ENCODE data around the gene CD82.
A peak's percentile ranks its signal among the peaks of the same experiment; 100 is the strongest.

The CD82 gene

GRCh38 chr11:44531636-44532035 is 33.8 kb upstream of the CD82 start:
- TF ChIP-seq CTCF (IDR thresholded peaks at IDR 0.05), result no peak
- no peak for DNase-seq
- H3K36me3 Mint-ChIP-seq (ENCODE audit: low read depth), result no peaks in the 10 kb centered on the region
- peaks cover 21% of the 10 kb centered on the region for H3K27me3 Mint-ChIP-seq (ENCODE audit: low read depth, poor library complexity)
- no peak overlapping the region for H3K4me3 Mint-ChIP-seq
- H3K9me3 Mint-ChIP-seq, result no peaks in the 10 kb centered on the region
- H3K4me1 Mint-ChIP-seq, result peaks cover 65% of the 10 kb centered on the region
- no peak overlapping the region for H3K27ac Mint-ChIP-seq

- H3K4me1 Mint-ChIP-seq, result peaks cover 60% of the 10 kb centered on the region
- no peak overlapping the region for H3K27ac Mint-ChIP-seq
- no peaks in the 10 kb centered on the region for H3K9me3 Mint-ChIP-seq
- no peak for DNase-seq
- no peak overlapping the region for H3K4me3 Mint-ChIP-seq
- H3K27me3 Mint-ChIP-seq (ENCODE audit: low read depth, poor library complexity), result peaks cover 21% of the 10 kb centered on the region
- no peaks in the 10 kb centered on the region for H3K36me3 Mint-ChIP-seq (ENCODE audit: low read depth)
- no peak for TF ChIP-seq CTCF (IDR thresholded peaks at IDR 0.05)
These were observed 32.7 kb upstream of the CD82 start for GRCh38 chr11:44532809-44533208.

- no peak for TF ChIP-seq CTCF (IDR thresholded peaks at IDR 0.05)
- H3K4me3 Mint-ChIP-seq, result no peak overlapping the region
- no peaks in the 10 kb centered on the region for H3K9me3 Mint-ChIP-seq
- H3K27me3 Mint-ChIP-seq (ENCODE audit: low read depth, poor library complexity), result peaks cover 25% of the 10 kb centered on the region
- H3K4me1 Mint-ChIP-seq, result peaks cover 58% of the 10 kb centered on the region
- H3K27ac Mint-ChIP-seq, result no peak overlapping the region
- no peaks in the 10 kb centered on the region for H3K36me3 Mint-ChIP-seq (ENCODE audit: low read depth)
- no peak for DNase-seq
These were observed 31.3 kb upstream of the CD82 start for GRCh38 chr11:44533921-44534711.

GRCh38 chr11:44535191-44535980 is 30.1 kb upstream of the CD82 start:
- Mint-ChIP-seq H3K27ac (peak overlapping the region; percentile 87), H3K4me3 (no peak overlapping the region), H3K27me3 (ENCODE audit: low read depth, poor library complexity) (peaks cover 22% of the 10 kb centered on the region), H3K36me3 (ENCODE audit: low read depth) (no peaks in the 10 kb centered on the region), H3K4me1 (peaks cover 47% of the 10 kb centered on the region), H3K9me3 (no peaks in the 10 kb centered on the region)
- no peak for DNase-seq
- TF ChIP-seq CTCF (IDR thresholded peaks at IDR 0.05), result no peak

- no peak for DNase-seq
- Mint-ChIP-seq H3K27ac (no peak overlapping the region), H3K4me1 (peaks cover 36% of the 10 kb centered on the region), H3K9me3 (no peaks in the 10 kb centered on the region), H3K4me3 (no peak overlapping the region), H3K27me3 (ENCODE audit: low read depth, poor library complexity) (peaks cover 17% of the 10 kb centered on the region), H3K36me3 (ENCODE audit: low read depth) (no peaks in the 10 kb centered on the region)
- TF ChIP-seq CTCF (IDR thresholded peaks at IDR 0.05), result no peak
These were observed 28.5 kb upstream of the CD82 start for GRCh38 chr11:44536788-44537516.

Measured in nephron progenitor cell (in vitro differentiated cells).